ENCODE measurements around the gene KRTAP5-3.
A peak's percentile ranks its signal among the peaks of the same experiment; 100 is the strongest.

KRTAP5-3 gene

GRCh38 chr11:1643146-1643690 lies 35.0 kb upstream of the KRTAP5-3 start:
- DNase-seq (ENCODE audit: low spot score): no peak

GRCh38 chr11:1642288-1643145 lies 34.3 kb upstream of the KRTAP5-3 start:
- DNase-seq (ENCODE audit: low spot score): no peak

- DNase-seq (ENCODE audit: low spot score): no peak
Observed at GRCh38 chr11:1641096-1641495, 32.8 kb upstream of the KRTAP5-3 start.

GRCh38 chr11:1640076-1640946 lies 32.0 kb upstream of the KRTAP5-3 start:
- peak; percentile 82 for DNase-seq (ENCODE audit: low spot score)

- no peak for DNase-seq (ENCODE audit: low spot score)
Observed at GRCh38 chr11:1639666-1640065, 31.4 kb upstream of the KRTAP5-3 start.

- DNase-seq (ENCODE audit: low spot score): no peak
Observed at GRCh38 chr11:1639102-1639620, 30.9 kb upstream of the KRTAP5-3 start.

- no peak for DNase-seq (ENCODE audit: low spot score)
Observed at GRCh38 chr11:1638344-1638743, 30.1 kb upstream of the KRTAP5-3 start.

GRCh38 chr11:1637628-1638027 lies 29.4 kb upstream of the KRTAP5-3 start:
- no peak for DNase-seq (ENCODE audit: low spot score)

GRCh38 chr11:1636291-1636950 lies 28.2 kb upstream of the KRTAP5-3 start:
- DNase-seq (ENCODE audit: low spot score): no peak

GRCh38 chr11:1633864-1634263 lies 25.6 kb upstream of the KRTAP5-3 start:
- DNase-seq (ENCODE audit: low spot score): no peak

GRCh38 chr11:1632053-1632714 lies 23.9 kb upstream of the KRTAP5-3 start:
- DNase-seq (ENCODE audit: low spot score): no peak

- no peak for DNase-seq (ENCODE audit: low spot score)
Observed at GRCh38 chr11:1631066-1631568, 22.9 kb upstream of the KRTAP5-3 start.

- DNase-seq (ENCODE audit: low spot score): no peak
Observed at GRCh38 chr11:1630271-1630670, 22.0 kb upstream of the KRTAP5-3 start.

GRCh38 chr11:1629326-1630185 lies 21.3 kb upstream of the KRTAP5-3 start, which contains the start of gene KRTAP5-5:
KRTAP5-5 (plus strand) TSS chr11:1629775; CDS start chr11:1629841, 66 bp downstream.
- no peak for DNase-seq (ENCODE audit: low spot score)

GRCh38 chr11:1628506-1629325 lies 20.5 kb upstream of the KRTAP5-3 start:
- peak; percentile 87 for DNase-seq (ENCODE audit: low spot score)

- no peak for DNase-seq (ENCODE audit: low spot score)
Observed at GRCh38 chr11:1625541-1625940, 17.3 kb upstream of the KRTAP5-3 start.

- DNase-seq (ENCODE audit: low spot score): no peak
Observed at GRCh38 chr11:1624621-1625020, 16.4 kb upstream of the KRTAP5-3 start.

GRCh38 chr11:1623716-1624115 lies 15.5 kb upstream of the KRTAP5-3 start:
- DNase-seq (ENCODE audit: low spot score): no peak

- DNase-seq (ENCODE audit: low spot score): no peak
Observed at GRCh38 chr11:1622086-1622485, 13.8 kb upstream of the KRTAP5-3 start, which contains the start of gene KRTAP5-4. KRTAP5-4 (minus strand) TSS chr11:1622138; CDS start chr11:1622093, 45 bp downstream.
